ENCODE results near the gene PLEKHM2.

Gene PLEKHM2

GRCh38 chr1:15702722-15703550 lies 18.8 kb downstream of the PLEKHM2 start:
- no peak for DNase-seq (ENCODE audit: low read depth in 2 of 2)

GRCh38 chr1:15703562-15703961 lies 19.4 kb downstream of the PLEKHM2 start:
- DNase-seq (ENCODE audit: low read depth in 2 of 2), result no peak

GRCh38 chr1:15704526-15705183 lies 20.5 kb downstream of the PLEKHM2 start:
- no peak for DNase-seq (ENCODE audit: low read depth in 2 of 2)

- no peak for DNase-seq (ENCODE audit: low read depth in 2 of 2)
These were observed 21.1 kb downstream of the PLEKHM2 start for GRCh38 chr1:15705184-15705566.

GRCh38 chr1:15706751-15707150 lies 22.6 kb downstream of the PLEKHM2 start:
- DNase-seq (ENCODE audit: low read depth in 2 of 2), result no peak

- no peak for DNase-seq (ENCODE audit: low read depth in 2 of 2)
These were observed 23.3 kb downstream of the PLEKHM2 start for GRCh38 chr1:15707239-15707925.

- DNase-seq (ENCODE audit: low read depth in 2 of 2), result no peak
These were observed 24.5 kb downstream of the PLEKHM2 start for GRCh38 chr1:15708486-15709137.

GRCh38 chr1:15709226-15709625 lies 25.1 kb downstream of the PLEKHM2 start:
- DNase-seq (ENCODE audit: low read depth in 2 of 2), result no peak

GRCh38 chr1:15712168-15712567 lies 28.0 kb downstream of the PLEKHM2 start:
- DNase-seq (ENCODE audit: low read depth in 2 of 2), result no peak

- no peak for DNase-seq (ENCODE audit: low read depth in 2 of 2)
These were observed 30.5 kb downstream of the PLEKHM2 start for GRCh38 chr1:15714406-15715136.

- DNase-seq (ENCODE audit: low read depth in 2 of 2), result no peak
These were observed 33.5 kb downstream of the PLEKHM2 start for GRCh38 chr1:15717418-15718125.

- DNase-seq (ENCODE audit: low read depth in 2 of 2), result no peak
These were observed 34.1 kb downstream of the PLEKHM2 start for GRCh38 chr1:15718199-15718601.

- DNase-seq (ENCODE audit: low read depth in 2 of 2), result no peak
These were observed 35.4 kb downstream of the PLEKHM2 start for GRCh38 chr1:15719381-15720120.

GRCh38 chr1:15720861-15721260 lies 36.7 kb downstream of the PLEKHM2 start:
- no peak for DNase-seq (ENCODE audit: low read depth in 2 of 2)

- DNase-seq (ENCODE audit: low read depth in 2 of 2), result no peak
These were observed 38.3 kb downstream of the PLEKHM2 start for GRCh38 chr1:15722411-15722810.

GRCh38 chr1:15722836-15723532 lies 38.9 kb downstream of the PLEKHM2 start:
- DNase-seq (ENCODE audit: low read depth in 2 of 2), result no peak

- DNase-seq (ENCODE audit: low read depth in 2 of 2), result no peak
These were observed 39.6 kb downstream of the PLEKHM2 start for GRCh38 chr1:15723631-15724246.

GRCh38 chr1:15724949-15725880 lies 41.1 kb downstream of the PLEKHM2 start:
- DNase-seq (ENCODE audit: low read depth in 2 of 2), result no peak

All from activated CD8-positive, alpha-beta memory T cell treated with anti-CD3 and anti-CD28 coated beads for 4 hours (primary cell).